HT1080 (cell line): ENCODE measurements around the gene PPCS. TPM values are rescaled to one million over a fixed set of nuclear protein-coding genes. Genes with fewer than 3 reads are reported as not detected.

ENCODE experiments used
- DNase-seq: peaks from one replicate; pipeline ENCODE4 v3.0.0-alpha.2; 2015; ENCODE audit warnings: low read depth
- polyA plus RNA-seq, 2 experiments: library from polyadenylated mRNA; depleted of rRNA; stranded (reverse); fragments of >200 nt; gene quantifications; 2 replicates each; pipeline ENCODE4 v1.2.3, GENCODE V29; 2015
- total RNA-seq: library from RNA; depleted of rRNA; stranded (reverse); fragments of >200 nt; shearing (Covaris generic); gene quantifications from 2 replicates; pipeline ENCODE4 v1.2.3, GENCODE V29; 2014; rRNA removed

Gene PPCS
- total RNA-seq, result 29.8 and 37.5 TPM in 2 replicates
- polyA plus RNA-seq (2015; cell fraction: cytosol; rRNA removed), result 56.5 and 64.1 TPM in 2 replicates
- 35.7 and 36.9 TPM in 2 replicates for polyA plus RNA-seq (2015; cell fraction: nucleus; rRNA removed)

DNA sequence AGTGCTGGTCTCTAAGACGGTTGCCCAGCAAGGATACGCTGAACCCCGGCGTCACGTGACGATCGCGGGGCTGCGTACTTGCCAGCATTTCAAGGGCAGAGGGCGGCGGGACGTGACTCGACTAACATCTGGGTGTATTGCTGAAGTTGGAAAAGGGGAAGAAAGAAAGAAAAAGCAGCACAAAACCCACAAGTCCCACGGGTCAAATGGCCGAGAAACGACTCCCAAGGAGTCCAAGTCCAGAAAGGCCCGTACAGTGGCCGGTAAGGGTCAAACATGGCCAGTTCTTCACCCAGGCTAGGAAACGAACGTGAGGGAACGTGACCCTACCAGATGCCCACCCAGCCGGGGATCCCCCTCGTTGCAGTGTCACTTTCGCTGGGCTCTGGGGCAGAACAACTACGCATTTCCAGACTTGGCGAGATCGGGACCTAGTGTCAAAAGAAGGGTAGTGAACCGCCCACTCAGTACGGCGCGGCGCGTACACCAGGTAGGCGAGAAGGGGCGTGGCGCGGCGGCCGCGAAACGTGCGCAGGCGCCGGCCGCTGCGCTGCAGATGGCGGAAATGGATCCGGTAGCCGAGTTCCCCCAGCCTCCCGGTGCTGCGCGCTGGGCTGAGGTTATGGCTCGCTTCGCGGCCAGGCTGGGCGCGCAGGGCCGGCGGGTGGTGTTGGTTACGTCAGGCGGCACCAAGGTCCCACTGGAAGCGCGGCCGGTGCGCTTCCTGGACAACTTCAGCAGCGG lies at the start of gene PPCS, which contains the start of gene ZMYND12:
Gene PPCS (plus strand): TSS at position 534 of the 744 bp plus-strand sequence. CDS start 23 bp downstream, at position 557.
Gene ZMYND12 (minus strand): TSS at position 13 of the 744 bp plus-strand sequence. CDS start 25 bp downstream, outside the sequence.
- peak; percentile 77 for DNase-seq

GRCh38 chr1:42414551-42415496 lies 41.5 kb upstream of the PPCS start:
- DNase-seq, result no peak

DNA sequence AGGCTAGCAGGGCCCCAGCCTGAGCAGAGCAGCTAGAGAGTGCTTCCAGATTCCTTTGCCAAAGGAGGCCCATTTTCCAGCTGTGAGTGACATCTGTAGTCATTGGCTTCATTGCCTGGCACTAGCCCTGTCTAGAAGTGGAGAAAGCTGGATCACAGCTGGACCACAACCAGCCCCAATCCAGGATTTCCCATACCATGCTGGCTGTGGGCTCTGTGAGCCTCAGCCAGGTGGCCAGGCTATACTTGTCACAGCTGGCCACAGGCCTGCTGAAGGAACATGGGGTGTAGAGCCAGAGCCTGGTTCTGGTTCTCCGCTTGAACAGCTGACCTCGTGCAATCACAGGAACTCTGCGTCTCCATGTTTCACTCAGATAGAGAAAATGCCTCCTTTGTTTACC lies 39.2 kb upstream of the PPCS start:
- no peak for DNase-seq

DNA sequence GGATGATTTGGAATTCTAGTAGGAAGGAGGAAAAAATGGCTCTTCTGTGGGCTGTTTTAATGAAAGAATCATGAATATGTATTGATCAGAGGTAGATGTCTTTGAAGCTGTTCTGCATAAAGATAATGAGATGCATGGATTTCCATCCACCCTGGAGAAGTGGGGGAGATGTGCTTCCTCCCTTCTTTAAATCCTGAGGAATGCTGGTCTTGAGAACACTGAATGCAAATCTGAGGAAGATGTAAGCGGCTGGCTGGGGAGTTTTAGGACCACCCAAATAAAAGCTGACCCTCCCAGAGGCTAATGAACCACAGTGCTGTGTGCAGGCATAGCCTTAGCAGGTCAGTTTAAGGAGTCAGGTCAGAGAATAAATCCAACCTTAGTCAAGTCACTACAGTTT lies 37.8 kb upstream of the PPCS start:
- no peak for DNase-seq

DNA sequence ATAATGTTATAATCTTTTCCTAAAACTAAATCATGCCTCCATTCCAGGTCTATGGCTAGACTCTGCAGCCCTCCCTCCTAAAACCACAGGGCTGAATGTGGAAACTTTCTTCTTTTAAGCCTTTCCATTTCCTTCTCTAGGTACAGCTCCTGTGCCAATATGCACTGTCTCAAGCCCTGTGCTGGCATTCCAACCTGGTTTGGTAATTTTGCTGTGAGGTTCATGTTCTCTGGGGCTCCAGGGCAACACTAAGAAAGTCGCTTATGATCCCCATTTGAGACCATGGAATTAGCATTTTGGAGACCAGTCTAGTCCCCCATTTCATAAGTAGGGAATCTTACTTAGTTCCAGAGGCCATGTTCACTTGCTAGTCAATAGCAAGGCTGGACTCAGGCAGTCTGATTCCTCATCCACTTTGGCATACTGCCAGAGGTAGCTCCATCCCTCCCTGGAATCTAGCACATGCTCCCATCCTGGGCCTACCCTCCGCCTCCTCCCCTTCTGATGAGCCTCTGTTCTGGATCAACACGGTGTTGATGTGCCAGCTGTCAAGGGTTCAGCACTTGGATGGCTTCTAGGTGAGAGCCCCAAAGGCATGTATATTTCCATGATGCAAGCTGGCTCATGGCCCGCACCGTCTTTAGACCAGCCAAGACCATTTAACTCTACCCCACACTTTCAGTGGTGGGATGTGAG lies 37.1 kb upstream of the PPCS start:
- no peak for DNase-seq

DNA sequence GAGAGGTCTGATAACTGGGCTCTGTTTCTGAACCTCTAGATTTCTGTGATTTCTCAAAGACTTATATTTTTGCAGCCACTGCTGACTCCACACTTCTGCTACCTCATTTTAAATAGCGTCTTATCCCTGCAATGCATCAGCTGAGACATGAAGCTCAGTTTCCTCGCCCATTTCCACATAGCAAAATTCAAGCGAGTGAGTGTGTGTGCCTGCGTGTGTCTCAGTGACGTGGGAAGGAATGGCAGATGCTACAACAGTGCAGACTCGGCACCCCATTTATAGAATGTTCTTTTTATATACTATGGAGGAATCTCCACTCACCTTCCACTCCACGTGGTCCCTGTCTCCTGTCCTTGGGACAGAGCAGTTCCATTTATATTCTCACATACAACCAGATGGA lies 36.2 kb upstream of the PPCS start:
- no peak for DNase-seq

DNA sequence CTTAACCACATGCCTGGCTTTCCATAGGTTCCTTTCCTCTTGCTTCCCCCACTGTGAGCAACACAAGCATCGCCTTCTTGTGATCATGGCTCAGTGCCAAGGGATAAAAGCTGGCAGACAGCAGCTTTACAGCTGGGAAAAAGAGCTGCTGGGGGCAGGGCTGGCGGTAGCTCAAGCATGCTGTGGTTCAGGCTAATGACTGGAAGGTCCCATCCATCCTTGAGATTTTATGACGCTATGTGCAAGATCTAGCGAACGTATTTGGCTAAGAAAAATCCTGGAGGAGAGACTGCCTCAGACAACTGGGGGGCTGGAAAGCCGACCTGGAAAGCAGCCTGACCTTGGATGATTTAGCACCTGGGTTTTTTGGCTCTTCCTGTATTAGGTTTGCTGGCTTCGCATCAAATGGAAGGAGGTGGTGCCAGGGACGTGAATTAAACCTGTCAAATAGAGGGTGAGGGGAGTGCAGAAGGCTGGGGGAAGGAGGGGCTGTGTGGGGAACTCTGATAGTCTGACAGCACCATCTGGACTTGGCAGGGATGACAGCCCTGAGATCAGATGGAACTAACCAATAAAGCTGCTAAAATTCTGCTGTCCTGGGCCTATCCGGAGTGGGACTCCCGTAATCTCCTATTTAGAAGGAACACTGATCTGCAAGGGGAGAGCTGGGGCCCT lies 35.3 kb upstream of the PPCS start:
- DNase-seq, result peak; percentile 56

- no peak for DNase-seq
Measured at GRCh38 chr1:42422737-42423136, 33.6 kb upstream of the PPCS start.

- no peak for DNase-seq
Measured at GRCh38 chr1:42423681-42424080, 32.7 kb upstream of the PPCS start.

- no peak for DNase-seq
Measured at GRCh38 chr1:42424201-42424600, 32.1 kb upstream of the PPCS start.

DNA sequence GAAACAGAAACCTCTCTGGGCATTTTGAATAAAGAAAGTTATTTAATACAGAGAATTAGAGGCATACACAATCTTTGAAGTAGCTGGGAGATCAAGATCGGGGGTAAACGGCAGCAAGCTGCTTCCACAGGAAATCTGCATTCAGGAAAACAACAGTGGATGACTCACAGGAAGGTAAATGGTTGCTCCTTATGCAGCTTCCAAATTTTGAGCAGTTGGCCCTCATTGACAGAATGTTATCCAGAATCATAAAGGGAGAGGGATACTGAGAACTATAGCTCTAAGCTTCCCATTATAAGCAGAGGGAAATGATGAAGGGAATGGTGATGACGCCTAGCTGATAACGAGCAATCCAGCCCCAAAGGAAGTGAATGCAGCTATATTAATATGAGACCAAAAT lies 29.1 kb upstream of the PPCS start:
- peak; percentile 13 for DNase-seq

- no peak for DNase-seq
Measured at GRCh38 chr1:42429603-42430002, 26.7 kb upstream of the PPCS start.

- no peak for DNase-seq
Measured at GRCh38 chr1:42430286-42431135, 25.8 kb upstream of the PPCS start.

- DNase-seq, result no peak
Measured at GRCh38 chr1:42431514-42431913, 24.8 kb upstream of the PPCS start.

DNA sequence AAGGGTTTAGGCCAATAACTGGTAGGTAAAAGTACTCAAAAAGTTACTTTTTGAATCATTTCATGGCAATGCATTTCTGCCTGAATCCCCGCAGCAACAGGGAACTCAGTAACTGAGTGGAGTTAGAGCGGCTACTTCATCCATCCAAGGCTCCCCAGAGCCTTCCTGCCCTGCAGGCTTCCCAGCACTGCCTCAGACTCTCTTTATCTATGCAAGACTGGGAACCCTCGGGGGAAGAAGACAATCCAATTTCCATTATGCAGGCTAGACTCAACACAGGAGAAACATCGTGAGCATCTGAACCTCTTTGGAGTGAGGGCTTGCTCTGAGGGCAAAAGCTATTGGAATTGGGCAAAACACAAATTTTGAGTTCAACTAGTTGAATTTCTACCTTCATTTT lies 23.6 kb upstream of the PPCS start:
- DNase-seq, result no peak

DNA sequence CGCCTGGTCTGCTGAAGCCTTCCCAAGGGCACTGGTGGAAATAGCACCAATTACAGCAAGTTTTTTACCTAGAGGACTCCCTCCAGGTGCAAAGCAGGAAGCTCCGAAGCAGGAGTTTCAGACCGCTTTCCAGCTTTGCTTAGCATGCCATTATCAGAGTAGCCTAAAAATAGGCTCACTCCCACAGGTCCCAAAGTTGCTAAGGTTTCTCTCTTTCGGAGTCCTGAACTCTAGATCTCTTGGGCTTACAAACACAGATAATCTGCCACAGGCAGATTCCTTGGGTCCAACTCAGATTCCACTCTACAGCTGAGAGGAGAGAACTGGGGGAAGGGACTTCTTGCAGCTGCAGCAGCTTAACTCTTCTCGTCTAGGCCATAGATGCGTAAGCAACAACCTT lies 23.0 kb upstream of the PPCS start:
- no peak for DNase-seq

DNA sequence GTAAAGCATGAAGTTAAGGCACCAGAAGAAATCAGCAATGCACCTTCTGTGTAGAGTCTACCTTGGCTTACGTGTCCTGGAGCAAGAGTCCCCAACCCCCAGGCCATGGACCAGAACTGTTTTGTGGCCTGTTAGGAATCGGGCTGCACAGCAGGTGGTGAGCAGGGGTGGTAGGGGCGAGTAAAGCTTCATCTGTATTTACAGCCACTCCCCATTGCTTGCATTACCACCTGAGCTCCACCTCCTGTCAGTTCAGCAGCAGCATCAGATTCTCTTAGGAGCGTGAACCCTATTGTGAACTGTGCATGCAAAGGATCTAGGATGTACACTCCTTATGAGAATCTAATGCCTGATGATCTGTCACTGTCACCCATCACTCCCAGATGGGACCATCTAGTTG lies 22.0 kb upstream of the PPCS start:
- DNase-seq, result no peak

DNA sequence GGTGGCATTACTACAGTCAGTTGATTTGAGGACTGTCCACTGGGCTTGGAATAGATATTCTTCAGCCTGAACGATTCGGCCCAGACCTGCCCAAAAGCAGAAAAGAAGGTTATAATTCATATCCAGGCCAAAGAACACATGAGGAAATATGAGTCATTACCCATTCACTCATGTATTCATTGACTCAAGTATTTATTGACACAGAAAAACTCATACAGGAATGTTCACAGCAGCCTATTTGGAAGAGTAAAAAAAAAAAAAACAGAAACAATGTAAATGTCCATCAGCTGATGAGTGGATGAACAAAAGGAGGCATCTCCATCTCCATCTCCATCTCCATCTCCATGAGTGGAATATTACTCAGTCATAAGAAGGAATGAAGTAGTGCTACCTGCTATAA lies 16.4 kb upstream of the PPCS start:
- DNase-seq, result peak; percentile 87

- DNase-seq, result no peak
Measured at GRCh38 chr1:42442662-42443061, 13.7 kb upstream of the PPCS start.

DNA sequence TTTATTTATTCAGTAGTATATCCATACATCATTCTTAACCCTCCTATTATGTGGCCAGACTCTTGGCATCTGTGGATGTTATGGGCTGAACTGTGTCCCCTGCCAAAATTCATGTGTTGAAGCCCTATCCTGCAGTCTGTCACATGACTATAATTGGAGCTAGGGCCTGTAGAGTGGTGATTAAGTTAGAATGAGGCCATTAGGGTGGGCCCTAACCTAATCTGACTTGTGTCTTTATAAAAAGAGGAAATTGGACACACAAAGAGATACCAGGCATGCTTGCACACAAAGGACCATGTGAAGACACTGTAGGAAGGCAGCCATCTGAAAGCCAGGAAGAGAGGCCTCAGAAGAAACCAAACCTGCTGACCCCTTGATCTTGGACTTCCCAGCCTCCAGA lies 7.1 kb upstream of the PPCS start:
- no peak for DNase-seq
